GM12801 (cell line): ENCODE measurements around the gene CRADD.

Experiments used
- CTCF ChIP-seq: IDR thresholded peaks from one replicate; pipeline ENCODE4 v1.5.1; 2011; ENCODE audit warnings: control low read depth; ENCODE audit not compliant: insufficient read length; ENCODE audit errors: extremely low read depth

The CRADD gene

GRCh38 chr12:93944201-93944600 is 267.0 kb downstream of the CRADD start:
- no peak for TF ChIP-seq CTCF
